Tibial nerve (tissue), 4 donors: ENCODE results near the gene PCDHGA8. TPM values are rescaled to one million over a fixed set of nuclear protein-coding genes. Genes with fewer than 3 reads are reported as not detected.
"Not testable (repeated sequence)": the region's sequence is repeated elsewhere in the genome, so short reads cannot be mapped to it uniquely, and the experiment has no call there.

Source experiments
- DNase-seq, 2 donors: peaks; one replicate each; pipeline ENCODE4 v3.0.0-alpha.2; 2019; ENCODE audit warnings: low spot score in 2 of 2
- H3K27ac ChIP-seq, 4 donors: fragments of 200-600 bp; sonication (generic) in 3 of 4; one replicate each; pipeline ENCODE4 v1.5.1; 2017 to 2019; ENCODE audit warnings: mild to moderate bottlenecking in 1 of 4
- H3K27me3 ChIP-seq, 2 donors: fragments of 200-600 bp; sonication (generic) in 1 of 2; one replicate each; pipeline versions ENCODE4 v1.5.1 to v1.6.0; 2017 to 2019
- H3K36me3 ChIP-seq, 3 donors: fragments of 200-600 bp; sonication (generic); one replicate each; pipeline ENCODE4 v1.5.1; 2018 to 2019
- H3K4me1 ChIP-seq, 4 donors: fragments of 200-600 bp; sonication (generic) in 3 of 4; one replicate each; pipeline ENCODE4 v1.5.1; 2017 to 2019
- H3K4me3 ChIP-seq, 4 donors: fragments of 200-600 bp; sonication (generic) in 3 of 4; one replicate each; pipeline ENCODE4 v1.5.1; 2017 to 2019; ENCODE audit warnings: mild to moderate bottlenecking in 1 of 4, moderate library complexity in 1 of 4
- H3K9me3 ChIP-seq, 4 donors: fragments of 200-600 bp; sonication (generic) in 3 of 4; one replicate each; pipeline ENCODE4 v1.5.1; 2017 to 2019
- EP300 ChIP-seq, 2 donors: sonication (generic); formaldehyde crosslinking; IDR thresholded peaks; one replicate each; pipeline ENCODE4 v1.6.1; 2017; ENCODE audit warnings: antibody characterized with exemption in 2 of 2, mild to moderate bottlenecking in 1 of 2
- POLR2A ChIP-seq, 2 donors: fragments of 450-650 bp; IDR thresholded peaks; one replicate each; pipeline ENCODE4 v1.6.1; 2017; ENCODE audit warnings: antibody characterized with exemption in 2 of 2, mild to moderate bottlenecking in 2 of 2, moderate library complexity in 2 of 2
- WGBS, 2 donors: methylation state at CpG; one replicate each; pipeline ENCODE4 v1.1.5; 2018; 5-methylcytosine and 5-hydroxymethylcytosine counted together
- total RNA-seq, 4 donors: library from RNA; depleted of rRNA; stranded (reverse); fragments of >200 nt; gene quantifications; one replicate each; pipeline ENCODE4 v1.1.0, GENCODE V29; 2016
- TF ChIP-seq, protein P1 (sequence below), 5 experiments: fragments of 200-600 bp in 3 of 5; fragments of 450-650 bp in 2 of 5; sonication (generic) in 3 of 5; IDR thresholded peaks; one replicate each; pipeline ENCODE4 v1.5.1; 2016 to 2019; ENCODE audit warnings: antibody characterized with exemption in 5 of 5, mild to moderate bottlenecking in 3 of 5, moderate library complexity in 2 of 5

Gene PCDHGA8
- total RNA-seq, 4 donors from 2014 or later = 5.5 to 9.3 (median 6.6) TPM

DNA sequence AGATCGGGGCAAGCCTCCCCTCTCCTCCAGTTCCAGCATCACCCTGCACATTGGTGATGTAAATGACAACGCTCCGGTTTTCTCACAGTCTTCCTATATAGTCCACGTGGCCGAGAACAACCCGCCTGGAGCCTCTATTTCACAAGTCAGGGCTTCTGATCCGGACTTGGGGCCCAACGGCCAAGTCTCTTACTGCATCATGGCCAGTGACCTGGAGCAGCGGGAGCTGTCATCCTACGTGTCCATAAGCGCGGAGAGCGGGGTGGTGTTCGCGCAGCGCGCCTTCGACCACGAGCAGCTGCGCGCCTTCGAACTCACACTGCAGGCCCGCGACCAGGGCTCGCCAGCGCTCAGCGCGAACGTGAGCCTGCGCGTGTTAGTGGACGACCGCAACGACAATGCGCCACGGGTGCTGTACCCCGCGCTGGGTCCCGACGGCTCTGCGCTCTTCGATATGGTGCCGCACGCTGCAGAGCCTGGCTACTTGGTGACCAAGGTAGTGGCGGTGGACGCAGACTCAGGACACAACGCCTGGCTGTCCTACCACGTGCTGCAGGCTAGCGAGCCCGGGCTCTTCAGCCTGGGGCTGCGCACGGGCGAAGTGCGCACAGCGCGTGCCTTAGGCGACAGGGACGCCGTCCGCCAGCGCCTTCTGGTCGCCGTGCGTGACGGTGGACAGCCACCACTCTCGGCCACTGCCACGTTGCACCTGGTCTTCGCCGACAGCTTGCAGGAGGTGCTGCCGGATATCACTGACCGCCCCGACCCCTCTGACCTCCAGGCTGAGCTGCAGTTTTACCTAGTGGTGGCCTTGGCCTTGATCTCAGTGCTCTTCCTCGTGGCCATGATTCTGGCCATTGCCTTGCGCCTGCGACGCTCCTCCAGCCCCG lies 3.0 kb upstream of the PCDHGA8 start:
- Histone ChIP-seq H3K4me3 (no peak overlapping the region), H3K4me1 (no peaks in the 10 kb centered on the region), H3K36me3 (peaks cover 0 to 43% (median 0%) of the 10 kb centered on the region in 3 donors), H3K9me3 (peaks cover 8 to 97% (median 52%) of the 10 kb centered on the region in 4 donors), H3K27ac (no peak overlapping the region), H3K27me3 (no peaks in the 10 kb centered on the region)
- TF ChIP-seq EP300 (IDR thresholded peaks at IDR 0.05) = no peak
- TF ChIP-seq POLR2A (IDR thresholded peaks at IDR 0.05) = no peak
- TF ChIP-seq, protein P1, sequence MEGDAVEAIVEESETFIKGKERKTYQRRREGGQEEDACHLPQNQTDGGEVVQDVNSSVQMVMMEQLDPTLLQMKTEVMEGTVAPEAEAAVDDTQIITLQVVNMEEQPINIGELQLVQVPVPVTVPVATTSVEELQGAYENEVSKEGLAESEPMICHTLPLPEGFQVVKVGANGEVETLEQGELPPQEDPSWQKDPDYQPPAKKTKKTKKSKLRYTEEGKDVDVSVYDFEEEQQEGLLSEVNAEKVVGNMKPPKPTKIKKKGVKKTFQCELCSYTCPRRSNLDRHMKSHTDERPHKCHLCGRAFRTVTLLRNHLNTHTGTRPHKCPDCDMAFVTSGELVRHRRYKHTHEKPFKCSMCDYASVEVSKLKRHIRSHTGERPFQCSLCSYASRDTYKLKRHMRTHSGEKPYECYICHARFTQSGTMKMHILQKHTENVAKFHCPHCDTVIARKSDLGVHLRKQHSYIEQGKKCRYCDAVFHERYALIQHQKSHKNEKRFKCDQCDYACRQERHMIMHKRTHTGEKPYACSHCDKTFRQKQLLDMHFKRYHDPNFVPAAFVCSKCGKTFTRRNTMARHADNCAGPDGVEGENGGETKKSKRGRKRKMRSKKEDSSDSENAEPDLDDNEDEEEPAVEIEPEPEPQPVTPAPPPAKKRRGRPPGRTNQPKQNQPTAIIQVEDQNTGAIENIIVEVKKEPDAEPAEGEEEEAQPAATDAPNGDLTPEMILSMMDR (IDR thresholded peaks at IDR 0.05) = no peak
- 42% methylated on average over 51 to 76 of the region's 77 CpGs for WGBS, 2 donors
- DNase-seq = no peak

DNA sequence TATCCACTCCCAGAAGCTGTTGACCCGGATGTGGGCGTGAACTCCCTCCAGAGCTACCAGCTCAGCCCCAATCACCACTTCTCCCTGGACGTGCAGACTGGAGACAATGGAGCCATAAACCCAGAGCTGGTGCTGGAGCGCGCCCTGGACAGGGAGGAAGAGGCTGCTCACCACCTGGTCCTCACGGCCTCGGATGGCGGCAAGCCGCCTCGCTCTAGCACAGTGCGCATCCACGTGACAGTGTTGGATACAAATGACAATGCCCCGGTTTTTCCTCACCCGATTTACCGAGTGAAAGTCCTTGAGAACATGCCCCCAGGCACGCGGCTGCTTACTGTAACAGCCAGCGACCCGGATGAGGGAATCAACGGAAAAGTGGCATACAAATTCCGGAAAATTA lies 834 bp downstream of the PCDHGA8 start:
- 41 to 44% methylated on average over 21 of the region's 21 CpGs for WGBS, 2 donors
- Histone ChIP-seq H3K27me3 (no peaks in the 10 kb centered on the region), H3K27ac (no peak overlapping the region), H3K4me1 (no peaks in the 10 kb centered on the region), H3K4me3 (no peak overlapping the region), H3K36me3 (peaks cover 0 to 29% (median 0%) of the 10 kb centered on the region in 3 donors), H3K9me3 (peaks cover 12 to 97% (median 50%) of the 10 kb centered on the region in 4 donors)
- DNase-seq = no peak
- TF ChIP-seq POLR2A (IDR thresholded peaks at IDR 0.05) (no peak), EP300 (IDR thresholded peaks at IDR 0.05) (no peak)
- TF ChIP-seq, protein P1 (IDR thresholded peaks at IDR 0.05) = no peak

DNA sequence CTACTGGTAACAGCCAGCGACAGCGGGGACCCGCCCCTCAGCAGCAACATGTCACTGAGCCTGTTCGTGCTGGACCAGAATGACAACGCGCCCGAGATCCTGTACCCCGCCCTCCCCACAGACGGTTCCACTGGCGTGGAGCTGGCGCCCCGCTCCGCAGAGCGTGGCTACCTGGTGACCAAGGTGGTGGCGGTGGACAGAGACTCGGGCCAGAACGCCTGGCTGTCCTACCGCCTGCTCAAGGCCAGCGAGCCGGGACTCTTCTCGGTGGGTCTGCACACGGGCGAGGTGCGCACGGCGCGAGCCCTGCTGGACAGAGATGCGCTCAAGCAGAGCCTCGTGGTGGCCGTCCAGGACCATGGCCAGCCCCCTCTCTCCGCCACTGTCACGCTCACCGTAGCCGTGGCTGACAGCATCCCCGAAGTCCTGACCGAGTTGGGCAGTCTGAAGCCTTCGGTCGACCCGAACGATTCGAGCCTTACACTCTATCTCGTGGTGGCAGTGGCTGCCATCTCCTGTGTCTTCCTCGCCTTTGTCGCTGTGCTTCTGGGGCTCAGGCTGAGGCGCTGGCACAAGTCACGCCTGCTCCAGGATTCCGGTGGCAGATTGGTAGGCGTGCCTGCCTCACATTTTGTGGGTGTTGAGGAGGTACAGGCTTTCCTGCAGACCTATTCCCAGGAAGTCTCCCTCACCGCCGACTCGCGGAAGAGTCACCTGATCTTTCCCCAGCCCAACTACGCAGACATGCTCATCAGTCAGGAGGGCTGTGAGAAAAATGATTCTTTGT lies 2.2 kb downstream of the PCDHGA8 start:
- H3K36me3 ChIP-seq = peaks cover 0 to 20% (median 0%) of the 10 kb centered on the region in 3 donors
- not testable (repeated sequence) for DNase-seq, H3K27ac ChIP-seq, H3K27me3 ChIP-seq, H3K4me1 ChIP-seq, H3K4me3 ChIP-seq
- H3K9me3 ChIP-seq = peaks cover 9 to 97% (median 50%) of the 10 kb centered on the region in 4 donors
- WGBS, 2 donors = 44 to 50% methylated on average over 29 to 34 of the region's 53 CpGs

DNA sequence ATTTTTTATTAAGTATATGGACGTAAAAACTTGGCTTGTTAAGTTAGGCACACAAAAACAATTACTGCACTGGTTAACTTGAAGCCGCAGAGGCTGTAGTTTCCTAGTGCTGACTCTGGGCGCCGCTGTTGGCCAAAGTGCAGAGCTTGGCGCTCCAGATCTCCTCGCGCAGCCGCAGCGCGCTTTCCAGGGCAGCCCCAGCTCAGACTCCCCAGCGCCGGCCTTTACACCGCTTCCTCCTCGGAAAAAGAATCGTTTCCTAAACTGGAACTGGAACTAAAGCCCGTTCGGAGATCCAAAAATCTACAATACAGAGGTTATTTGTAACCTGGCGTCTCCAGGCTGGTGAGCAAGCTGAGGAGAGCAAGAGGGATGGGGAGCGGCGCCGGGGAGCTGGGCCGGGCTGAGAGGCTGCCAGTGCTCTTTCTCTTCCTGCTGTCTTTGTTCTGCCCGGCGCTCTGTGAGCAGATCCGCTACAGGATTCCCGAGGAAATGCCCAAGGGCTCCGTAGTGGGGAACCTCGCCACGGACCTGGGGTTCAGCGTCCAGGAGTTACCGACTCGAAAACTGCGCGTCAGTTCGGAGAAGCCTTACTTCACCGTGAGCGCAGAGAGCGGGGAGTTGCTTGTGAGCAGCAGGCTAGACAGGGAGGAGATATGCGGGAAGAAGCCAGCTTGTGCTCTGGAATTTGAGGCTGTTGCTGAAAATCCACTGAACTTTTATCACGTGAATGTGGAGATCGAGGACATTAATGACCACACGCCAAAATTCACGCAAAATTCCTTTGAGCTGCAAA lies 5.5 kb downstream of the PCDHGA8 start, which contains the start of gene PCDHGB5:
TSS of gene PCDHGB5 (plus strand) at position 192 of the 796 bp plus-strand sequence. CDS start at position 373, 181 bp downstream.
- H3K4me1 ChIP-seq, H3K27ac ChIP-seq, H3K27me3 ChIP-seq, DNase-seq: not testable (repeated sequence)
- Histone ChIP-seq H3K36me3 (peaks cover 0 to 13% (median 0%) of the 10 kb centered on the region in 3 donors), H3K4me3 (peak within 1 kb of the TSS in 2 of 4 donors; percentile 8 to 30), H3K9me3 (peaks cover 9 to 94% (median 51%) of the 10 kb centered on the region in 4 donors)
- TF ChIP-seq, protein P1 (IDR thresholded peaks at IDR 0.05) = peak in 4 of 5 experiments; percentile 16 to 37 (median 30)
- 6 to 11% methylated on average over 21 to 26 of the region's 43 CpGs for WGBS, 2 donors

DNA sequence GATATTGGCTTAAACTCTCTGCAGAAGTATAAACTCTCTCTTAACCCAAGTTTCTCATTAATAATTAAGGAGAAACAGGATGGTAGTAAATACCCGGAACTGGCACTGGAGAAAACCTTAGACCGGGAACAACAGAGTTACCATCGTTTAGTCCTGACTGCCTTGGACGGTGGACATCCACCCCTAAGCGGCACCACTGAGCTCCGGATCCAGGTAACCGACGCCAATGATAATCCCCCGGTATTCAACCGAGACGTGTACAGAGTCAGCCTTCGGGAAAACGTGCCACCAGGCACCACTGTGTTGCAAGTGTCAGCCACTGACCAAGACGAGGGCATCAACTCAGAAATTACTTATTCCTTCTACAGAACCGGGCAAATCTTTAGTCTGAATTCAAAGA lies 6.2 kb downstream of the PCDHGA8 start:
- 22 to 38% methylated on average over 15 of the region's 15 CpGs for WGBS, 2 donors
- H3K4me3 ChIP-seq = no peak overlapping the region
- TF ChIP-seq, protein P1 (IDR thresholded peaks at IDR 0.05) = no peak
- TF ChIP-seq EP300 (IDR thresholded peaks at IDR 0.05) = no peak
- TF ChIP-seq POLR2A (IDR thresholded peaks at IDR 0.05) = no peak

More for the DNA sequence above, 6.2 kb downstream of the PCDHGA8 start:
- no peak for DNase-seq
- H3K4me1 ChIP-seq = no peaks in the 10 kb centered on the region
- no peak overlapping the region for H3K27ac ChIP-seq
- H3K9me3 ChIP-seq = peaks cover 5 to 94% (median 49%) of the 10 kb centered on the region in 4 donors
- H3K36me3 ChIP-seq = peaks cover 0 to 8% (median 0%) of the 10 kb centered on the region in 3 donors
- H3K27me3 ChIP-seq = no peaks in the 10 kb centered on the region
